ENCODE data around the gene FHOD3.

- no peak for TF ChIP-seq ZBTB33 (IDR thresholded peaks at IDR 0.05)
- no peak for TF ChIP-seq SP1 (IDR thresholded peaks at IDR 0.05)
- TF ChIP-seq, protein P1, sequence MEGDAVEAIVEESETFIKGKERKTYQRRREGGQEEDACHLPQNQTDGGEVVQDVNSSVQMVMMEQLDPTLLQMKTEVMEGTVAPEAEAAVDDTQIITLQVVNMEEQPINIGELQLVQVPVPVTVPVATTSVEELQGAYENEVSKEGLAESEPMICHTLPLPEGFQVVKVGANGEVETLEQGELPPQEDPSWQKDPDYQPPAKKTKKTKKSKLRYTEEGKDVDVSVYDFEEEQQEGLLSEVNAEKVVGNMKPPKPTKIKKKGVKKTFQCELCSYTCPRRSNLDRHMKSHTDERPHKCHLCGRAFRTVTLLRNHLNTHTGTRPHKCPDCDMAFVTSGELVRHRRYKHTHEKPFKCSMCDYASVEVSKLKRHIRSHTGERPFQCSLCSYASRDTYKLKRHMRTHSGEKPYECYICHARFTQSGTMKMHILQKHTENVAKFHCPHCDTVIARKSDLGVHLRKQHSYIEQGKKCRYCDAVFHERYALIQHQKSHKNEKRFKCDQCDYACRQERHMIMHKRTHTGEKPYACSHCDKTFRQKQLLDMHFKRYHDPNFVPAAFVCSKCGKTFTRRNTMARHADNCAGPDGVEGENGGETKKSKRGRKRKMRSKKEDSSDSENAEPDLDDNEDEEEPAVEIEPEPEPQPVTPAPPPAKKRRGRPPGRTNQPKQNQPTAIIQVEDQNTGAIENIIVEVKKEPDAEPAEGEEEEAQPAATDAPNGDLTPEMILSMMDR (IDR thresholded peaks at IDR 0.05; ENCODE audit: low read depth, low read length, missing input control), result no peak
- TF ChIP-seq RXRA (IDR thresholded peaks at IDR 0.05), result no peak
- no peak for TF ChIP-seq YY1 (IDR thresholded peaks at IDR 0.05)
- TF ChIP-seq RAD21 (IDR thresholded peaks at IDR 0.05), result no peak
- no peak for TF ChIP-seq ATF3 (IDR thresholded peaks at IDR 0.05)
- no peak for TF ChIP-seq JUND (IDR thresholded peaks at IDR 0.05)
- TF ChIP-seq TAF1 (conservative IDR thresholded peaks at IDR 0.05), result no peak
- TF ChIP-seq REST (IDR thresholded peaks at IDR 0.05), result no peak
- TF ChIP-seq, protein P2, sequence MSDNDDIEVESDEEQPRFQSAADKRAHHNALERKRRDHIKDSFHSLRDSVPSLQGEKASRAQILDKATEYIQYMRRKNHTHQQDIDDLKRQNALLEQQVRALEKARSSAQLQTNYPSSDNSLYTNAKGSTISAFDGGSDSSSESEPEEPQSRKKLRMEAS (IDR thresholded peaks at IDR 0.05), result no peak
- TF ChIP-seq GABPA (IDR thresholded peaks at IDR 0.05 in 1 of 2, conservative IDR thresholded peaks at IDR 0.05 in 1 of 2), result no peak
- TF ChIP-seq HNF4A (conservative IDR thresholded peaks at IDR 0.05), result no peak
Measured at GRCh38 chr18:36634573-36635216, 337.2 kb downstream of the FHOD3 start.
